Lung (tissue), 12 donors: Measurements from ENCODE around the gene PCYT2. TPM values are rescaled to one million over a fixed set of nuclear protein-coding genes. Genes with fewer than 3 reads are reported as not detected.

Source experiments
- ATAC-seq: fragments of 200-7000 bp; cut with Tn5 transposase; one replicate; pipeline ENCODE4 v1.9.1; 2020; ENCODE audit warnings: moderate number of reproducible peaks; ENCODE audit not compliant: insufficient read depth, low FRiP score
- DNase-seq, 3 donors: peaks; one replicate each; pipeline ENCODE4 v3.0.0-alpha.2; 2013 to 2017
- H3K27ac ChIP-seq, 2 donors: one replicate each; pipeline ENCODE4 v1.5.1; 2013; ENCODE audit warnings: mild to moderate bottlenecking in 2 of 2, moderate library complexity in 2 of 2, control low read depth in 1 of 2, inconsistent platforms in 1 of 2, low read depth in 1 of 2, low read length in 1 of 2
- H3K27me3 ChIP-seq, 3 donors: one replicate each; pipeline ENCODE4 v1.5.1; 2013; ENCODE audit warnings: low read length in 2 of 3; ENCODE audit not compliant: control insufficient read depth in 3 of 3, insufficient read depth in 3 of 3
- H3K36me3 ChIP-seq, 4 donors: one replicate each; pipeline ENCODE4 v1.5.1; 2013; ENCODE audit warnings: low read length in 4 of 4, mild to moderate bottlenecking in 1 of 4, moderate library complexity in 1 of 4; ENCODE audit not compliant: control insufficient read depth in 4 of 4, insufficient read depth in 4 of 4
- H3K4me1 ChIP-seq, 5 donors: one replicate each; pipeline ENCODE4 v1.5.1; 2013; ENCODE audit warnings: low read length in 5 of 5, mild to moderate bottlenecking in 2 of 5, moderate library complexity in 1 of 5; ENCODE audit not compliant: control insufficient read depth in 5 of 5, insufficient read depth in 5 of 5
- H3K4me3 ChIP-seq: one replicate; pipeline ENCODE4 v1.5.1; 2013; ENCODE audit warnings: mild to moderate bottlenecking, control low read depth, moderate library complexity
- H3K9ac ChIP-seq, 2 donors: one replicate each; pipeline ENCODE4 v1.5.1; 2013; ENCODE audit warnings: low read length in 2 of 2, control low read depth in 1 of 2; ENCODE audit not compliant: insufficient read depth in 1 of 2
- H3K9me3 ChIP-seq, 4 donors: one replicate each; pipeline ENCODE4 v1.5.1; 2013; ENCODE audit warnings: low read length in 3 of 4, mild to moderate bottlenecking in 1 of 4, moderate library complexity in 1 of 4; ENCODE audit not compliant: control insufficient read depth in 4 of 4, insufficient read depth in 3 of 4
- WGBS, 2 donors: extraction: QIAGEN DNeasy Blood & Tissue Kit; methylation state at CpG; one replicate each; pipeline ENCODE4 v1.1.7; 2013; 5-methylcytosine and 5-hydroxymethylcytosine counted together
- polyA plus RNA-seq, 2 donors: library from polyadenylated mRNA; stranded (reverse); fragments of 200-250 nt; gene quantifications; one replicate each; pipeline ENCODE4 v1.2.1, GENCODE V29; 2013
- total RNA-seq, 2 donors: library from RNA; depleted of rRNA in 1 of 2; stranded (reverse); fragments of >200 nt in 1 of 2; gene quantifications; one replicate each; pipeline ENCODE4 v1.2.1, GENCODE V29; 2014 to 2021
- TF ChIP-seq, protein P1 (sequence below): IDR thresholded peaks from 2 replicates; pipeline ENCODE4 v1.5.1; 2012; ENCODE audit warnings: mild to moderate bottlenecking; ENCODE audit errors: control extremely low read depth, extremely low read depth
- donor health status: control.
- donor health status: control.
- donor health status: Bipolar disorder and iron deficiency.
- donor health status: healthy.
- donor health status: DM: yes; HTN: yes; CAD: no.

Gene PCYT2
- total and polyA plus RNA-seq, 4 donors = 23.0 to 91.6 (median 67.5) TPM

DNA sequence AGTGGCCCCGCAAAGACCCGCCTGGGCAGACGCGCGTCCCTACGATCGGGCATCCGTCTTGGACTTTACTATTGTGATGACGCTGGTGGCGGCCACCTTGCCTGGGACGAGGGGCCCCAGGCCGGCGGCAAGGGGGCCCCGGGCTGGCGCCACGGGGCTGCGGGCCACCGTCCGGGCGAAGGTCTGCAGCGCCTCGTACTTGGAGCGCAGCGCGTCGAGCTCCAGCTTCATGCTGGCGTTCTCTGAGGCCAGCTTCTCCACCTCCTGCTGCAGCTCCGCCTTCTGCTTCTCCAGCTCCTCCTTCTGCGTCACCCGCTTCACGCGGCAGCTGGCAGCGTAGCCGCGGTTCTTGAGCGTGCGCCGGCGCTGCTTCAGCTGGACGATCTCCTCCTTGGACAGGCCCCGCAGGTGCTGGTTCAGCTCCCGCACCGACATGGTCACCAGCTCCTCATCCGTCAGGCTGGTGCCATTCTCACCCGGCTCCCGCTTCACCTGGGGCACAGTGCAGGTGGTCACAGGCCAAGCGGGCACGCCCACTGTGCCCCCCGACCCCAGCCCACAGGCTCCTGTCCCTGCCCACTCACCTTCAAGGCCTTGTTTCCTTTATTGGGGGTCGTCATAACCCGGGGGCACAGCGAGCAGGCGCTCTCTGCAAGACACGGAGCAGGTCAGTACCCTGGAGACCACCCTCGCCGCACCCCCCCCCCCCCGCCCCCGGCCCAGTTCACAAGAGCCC, 11.5 kb upstream of the PCYT2 start:
- ATAC-seq (no peak), DNase-seq (no peak)
- Histone ChIP-seq H3K9ac (no peak overlapping the region), H3K36me3 (peaks cover 0 to 28% (median 7%) of the 10 kb centered on the region in 4 donors), H3K4me1 (peaks cover 0 to 38% (median 12%) of the 10 kb centered on the region in 5 donors), H3K4me3 (no peak overlapping the region), H3K27me3 (no peaks in the 10 kb centered on the region), H3K9me3 (no peaks in the 10 kb centered on the region), H3K27ac (peak overlapping the region in 1 of 2 donors; percentile 30)
- 88% methylated on average over 49 to 58 of the region's 58 CpGs for WGBS, 2 donors
- TF ChIP-seq, protein P1, sequence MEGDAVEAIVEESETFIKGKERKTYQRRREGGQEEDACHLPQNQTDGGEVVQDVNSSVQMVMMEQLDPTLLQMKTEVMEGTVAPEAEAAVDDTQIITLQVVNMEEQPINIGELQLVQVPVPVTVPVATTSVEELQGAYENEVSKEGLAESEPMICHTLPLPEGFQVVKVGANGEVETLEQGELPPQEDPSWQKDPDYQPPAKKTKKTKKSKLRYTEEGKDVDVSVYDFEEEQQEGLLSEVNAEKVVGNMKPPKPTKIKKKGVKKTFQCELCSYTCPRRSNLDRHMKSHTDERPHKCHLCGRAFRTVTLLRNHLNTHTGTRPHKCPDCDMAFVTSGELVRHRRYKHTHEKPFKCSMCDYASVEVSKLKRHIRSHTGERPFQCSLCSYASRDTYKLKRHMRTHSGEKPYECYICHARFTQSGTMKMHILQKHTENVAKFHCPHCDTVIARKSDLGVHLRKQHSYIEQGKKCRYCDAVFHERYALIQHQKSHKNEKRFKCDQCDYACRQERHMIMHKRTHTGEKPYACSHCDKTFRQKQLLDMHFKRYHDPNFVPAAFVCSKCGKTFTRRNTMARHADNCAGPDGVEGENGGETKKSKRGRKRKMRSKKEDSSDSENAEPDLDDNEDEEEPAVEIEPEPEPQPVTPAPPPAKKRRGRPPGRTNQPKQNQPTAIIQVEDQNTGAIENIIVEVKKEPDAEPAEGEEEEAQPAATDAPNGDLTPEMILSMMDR = no peak

DNA sequence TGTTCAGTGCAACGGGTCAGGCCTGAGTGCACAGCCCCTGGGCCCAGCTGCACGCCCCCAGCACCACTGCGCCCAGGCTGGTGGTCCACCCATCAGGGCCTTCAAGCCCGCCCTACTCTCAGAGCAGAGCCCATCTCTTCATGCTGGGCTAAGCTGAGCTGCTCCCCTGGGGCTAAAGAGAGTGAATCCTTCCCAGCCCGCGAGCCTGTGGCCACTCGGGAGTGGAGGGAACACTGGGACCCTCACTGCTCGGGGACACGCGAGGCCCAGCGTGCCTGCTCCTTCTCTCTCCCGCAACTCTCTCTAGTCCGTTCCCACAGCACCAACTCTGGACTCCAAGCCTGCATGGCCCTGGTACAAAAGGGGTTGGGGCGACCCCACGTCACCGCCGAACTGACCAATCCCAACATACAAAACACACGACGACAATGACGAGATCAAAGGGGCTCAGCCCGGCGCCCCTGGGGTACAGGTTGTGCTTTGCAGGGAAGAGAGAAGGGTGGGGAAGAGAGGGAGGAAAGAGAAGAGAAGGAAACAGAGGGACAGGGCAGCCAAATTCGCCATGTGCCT, 10.9 kb upstream of the PCYT2 start:
- WGBS, 2 donors = 94 to 95% methylated on average over 23 of the region's 23 CpGs
- H3K27me3 ChIP-seq = no peaks in the 10 kb centered on the region
- peak overlapping the region in 1 of 2 donors; percentile 15 for H3K27ac ChIP-seq
- TF ChIP-seq, protein P1 = no peak
- ATAC-seq (no peak), DNase-seq (no peak)
- H3K36me3 ChIP-seq = peaks cover 0 to 28% (median 7%) of the 10 kb centered on the region in 4 donors
- H3K9me3 ChIP-seq = no peaks in the 10 kb centered on the region
- H3K4me1 ChIP-seq = peaks cover 1 to 38% (median 12%) of the 10 kb centered on the region in 5 donors
- no peak overlapping the region for H3K9ac ChIP-seq
- H3K4me3 ChIP-seq = no peak overlapping the region

DNA sequence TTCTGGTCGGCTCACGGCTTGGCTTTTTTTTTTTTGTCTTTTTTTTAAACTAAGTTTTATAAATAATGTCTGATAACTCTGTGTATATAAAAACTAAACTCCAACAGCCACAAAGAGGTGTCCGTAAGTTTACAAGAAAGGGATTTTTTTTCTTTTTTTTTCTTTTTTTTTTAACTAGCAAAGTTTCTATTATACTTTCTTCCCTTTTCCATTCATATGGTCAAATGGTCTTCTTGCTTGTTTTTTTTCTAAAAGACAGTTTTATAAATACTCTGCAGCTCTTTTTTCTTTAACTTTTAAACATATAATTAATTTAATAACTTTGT, 10.3 kb upstream of the PCYT2 start:
- Histone ChIP-seq H3K36me3 (peaks cover 0 to 28% (median 7%) of the 10 kb centered on the region in 4 donors), H3K9ac (no peak overlapping the region), H3K4me3 (no peak overlapping the region), H3K27ac (no peak overlapping the region), H3K27me3 (no peaks in the 10 kb centered on the region), H3K4me1 (peaks cover 4 to 43% (median 12%) of the 10 kb centered on the region in 5 donors), H3K9me3 (no peaks in the 10 kb centered on the region)
- TF ChIP-seq, protein P1 = no peak
- ATAC-seq (no peak), DNase-seq (no peak)
- WGBS, 2 donors = 50 to 68% methylated on average over 3 of the region's 3 CpGs
